OCI-LY7 (cell line): ENCODE data around the gene IFI30.

Experiments
- CTCF ChIP-seq: fragments of 200-600 bp; sonication (generic); conservative IDR thresholded peaks from 2 replicates; pipeline ENCODE4 v1.5.1; 2014; ENCODE audit warnings: mild to moderate bottlenecking, antibody characterized with exemption, low read length, moderate library complexity, mixed read lengths
- EZH2phosphoT487 ChIP-seq: fragments of 200-600 bp; sonication (generic); IDR thresholded peaks from 2 replicates; pipeline ENCODE4 v1.6.1; 2018; ENCODE audit warnings: low read depth, borderline replicate concordance, mild to moderate bottlenecking, mixed run types, antibody characterized with exemption, low read length, moderate library complexity, mixed read lengths

GRCh38 chr19:18174983-18175382 lies 1.4 kb downstream of the IFI30 start:
- TF ChIP-seq CTCF (no peak), EZH2phosphoT487 (no peak)
